Mesendoderm (in vitro differentiated cells): Measurements from ENCODE around the gene STAP2.

Source experiments
- DNase-seq: peaks from one replicate; pipeline ENCODE4 v3.0.0; 2013
- H2AK5ac ChIP-seq: 2 replicates; pipeline ENCODE4 v1.6.1; 2013; ENCODE audit warnings: low read length, inconsistent platforms
- H2BK120ac ChIP-seq: 2 replicates; pipeline ENCODE4 v1.6.1; 2013; ENCODE audit warnings: low read depth, mild to moderate bottlenecking, low read length, moderate library complexity, mixed read lengths
- H2BK15ac ChIP-seq: replicated peaks from 2 replicates; pipeline ENCODE4 v1.6.1; 2013; ENCODE audit warnings: low read depth, mild to moderate bottlenecking, moderate library complexity
- H2BK5ac ChIP-seq: 2 replicates; pipeline ENCODE4 v1.6.1; 2013; ENCODE audit warnings: low read length, inconsistent platforms
- H3K18ac ChIP-seq: 2 replicates; pipeline ENCODE4 v1.6.1; 2013; ENCODE audit warnings: mild to moderate bottlenecking, low read length, mixed read lengths
- H3K23ac ChIP-seq: one replicate; pipeline ENCODE4 v1.6.1; 2013; ENCODE audit warnings: low read length
- H3K27ac ChIP-seq: 2 replicates; pipeline ENCODE4 v1.5.1; 2013; ENCODE audit warnings: low read depth, mild to moderate bottlenecking, inconsistent platforms, low read length, moderate library complexity
- H3K27me3 ChIP-seq: 2 replicates; pipeline ENCODE4 v1.6.1; 2013; ENCODE audit warnings: low read length, control low read depth, mild to moderate bottlenecking, inconsistent platforms; ENCODE audit not compliant: insufficient read depth, poor library complexity
- H3K36me3 ChIP-seq: 2 replicates; pipeline ENCODE4 v1.6.1; 2013; ENCODE audit warnings: low read length, inconsistent platforms; ENCODE audit not compliant: control insufficient read depth, insufficient read depth
- H3K4ac ChIP-seq: one replicate; pipeline ENCODE4 v1.6.1; 2013; ENCODE audit warnings: low read depth, mild to moderate bottlenecking, low read length, moderate library complexity
- H3K4me1 ChIP-seq: 2 replicates; pipeline ENCODE4 v1.6.1; 2013; ENCODE audit warnings: low read depth, low read length, inconsistent platforms; ENCODE audit not compliant: control insufficient read depth
- H3K4me2 ChIP-seq: 2 replicates; pipeline ENCODE4 v1.6.1; 2013; ENCODE audit warnings: low read length
- H3K4me3 ChIP-seq: 2 replicates; pipeline ENCODE4 v1.5.1; 2013; ENCODE audit warnings: mild to moderate bottlenecking, low read length
- H3K56ac ChIP-seq: one replicate; pipeline ENCODE4 v1.6.1; 2013; ENCODE audit warnings: low read length
- H3K79me1 ChIP-seq: 2 replicates; pipeline ENCODE4 v1.6.1; 2013; ENCODE audit warnings: low read length, inconsistent platforms
- H3K79me2 ChIP-seq: 2 replicates; pipeline ENCODE4 v1.6.1; 2013; ENCODE audit warnings: mild to moderate bottlenecking, low read length; ENCODE audit not compliant: control insufficient read depth, insufficient read depth
- H3K9ac ChIP-seq: 2 replicates; pipeline ENCODE4 v1.6.1; 2013; ENCODE audit warnings: low read length, inconsistent platforms
- H4K5ac ChIP-seq: one replicate; pipeline ENCODE4 v1.6.1; 2013; ENCODE audit warnings: low read length
- H4K8ac ChIP-seq: one replicate; pipeline ENCODE4 v1.6.1; 2013; ENCODE audit warnings: low read depth, mild to moderate bottlenecking, control low read depth, low read length, moderate library complexity
- WGBS: extraction: QIAGEN DNeasy Blood & Tissue Kit; methylation state at CpG from one replicate; pipeline ENCODE4 v1.1.7; 2013; ENCODE audit warnings: low lambda C conversion rate, missing lambda C conversion rate; ENCODE audit not compliant: insufficient coverage; ENCODE audit errors: extremely low coverage; 5-methylcytosine and 5-hydroxymethylcytosine counted together

The STAP2 gene

GRCh38 chr19:4370418-4371041 is 31.9 kb upstream of the STAP2 start:
- H3K56ac ChIP-seq = no peak overlapping the region
- no peak for DNase-seq
- no peak overlapping the region for H3K27ac ChIP-seq
- H3K79me2 ChIP-seq = peaks cover 3% of the 10 kb centered on the region
- no peak overlapping the region for H2BK5ac ChIP-seq
- no peaks in the 10 kb centered on the region for H3K27me3 ChIP-seq
- no peak overlapping the region for H3K4me3 ChIP-seq
- H4K5ac ChIP-seq = no peak overlapping the region
- H4K8ac ChIP-seq = no peak overlapping the region
- H3K4me1 ChIP-seq = peaks cover 18% of the 10 kb centered on the region
- H3K4me2 ChIP-seq = no peak overlapping the region
- no peak overlapping the region for H3K23ac ChIP-seq
- peaks cover 30% of the 10 kb centered on the region for H3K79me1 ChIP-seq
- H2AK5ac ChIP-seq = no peak overlapping the region
- no peak overlapping the region for H3K9ac ChIP-seq
- no peak overlapping the region for H2BK15ac ChIP-seq
- peaks cover 3% of the 10 kb centered on the region for H3K36me3 ChIP-seq
- H2BK120ac ChIP-seq = no peak overlapping the region
- no peak overlapping the region for H3K18ac ChIP-seq
- H3K4ac ChIP-seq = no peak overlapping the region
- no CpG with 5 or more reads among the region's 15 CpGs for WGBS

- WGBS = no CpG with 5 or more reads among the region's 21 CpGs
- Histone ChIP-seq H4K5ac (no peak overlapping the region), H2BK5ac (no peak overlapping the region), H2BK120ac (no peak overlapping the region), H3K79me2 (peaks cover 2% of the 10 kb centered on the region), H3K4me3 (no peak overlapping the region), H3K36me3 (peaks cover 3% of the 10 kb centered on the region), H3K18ac (no peak overlapping the region), H4K8ac (no peak overlapping the region), H3K4ac (no peak overlapping the region), H3K79me1 (peaks cover 26% of the 10 kb centered on the region), H2BK15ac (no peak overlapping the region), H3K4me2 (no peak overlapping the region), H3K27ac (peak overlapping the region; percentile 2), H3K27me3 (no peaks in the 10 kb centered on the region), H3K56ac (peak overlapping the region; percentile 29), H3K4me1 (peaks cover 15% of the 10 kb centered on the region), H2AK5ac (peak overlapping the region; percentile 18), H3K9ac (peak overlapping the region; percentile 13), H3K23ac (no peak overlapping the region)
- peak; percentile 54 for DNase-seq
Measured at GRCh38 chr19:4369888-4370260, 31.2 kb upstream of the STAP2 start.

GRCh38 chr19:4369109-4369887 is 30.7 kb upstream of the STAP2 start:
- Histone ChIP-seq H3K4ac (no peak overlapping the region), H3K56ac (peak overlapping the region; percentile 29), H2BK15ac (no peak overlapping the region), H4K5ac (no peak overlapping the region), H3K27ac (peak overlapping the region; percentile 2), H3K27me3 (no peaks in the 10 kb centered on the region), H3K23ac (no peak overlapping the region), H3K18ac (no peak overlapping the region), H3K79me1 (peaks cover 24% of the 10 kb centered on the region), H3K36me3 (peaks cover 3% of the 10 kb centered on the region), H2AK5ac (peak overlapping the region; percentile 18), H3K4me2 (no peak overlapping the region), H2BK120ac (no peak overlapping the region), H3K9ac (peak overlapping the region; percentile 13), H3K4me3 (no peak overlapping the region), H3K79me2 (no peaks in the 10 kb centered on the region), H2BK5ac (peak overlapping the region; percentile 59), H3K4me1 (peaks cover 11% of the 10 kb centered on the region), H4K8ac (no peak overlapping the region)
- peak; percentile 55 for DNase-seq
- no CpG with 5 or more reads among the region's 25 CpGs for WGBS

GRCh38 chr19:4368128-4368820 is 29.6 kb upstream of the STAP2 start:
- no CpG with 5 or more reads among the region's 19 CpGs for WGBS
- Histone ChIP-seq H4K8ac (no peak overlapping the region), H3K27ac (no peak overlapping the region), H3K36me3 (peaks cover 4% of the 10 kb centered on the region), H3K23ac (no peak overlapping the region), H3K27me3 (no peaks in the 10 kb centered on the region), H3K56ac (peak overlapping the region; percentile 67), H3K79me2 (no peaks in the 10 kb centered on the region), H3K4me3 (no peak overlapping the region), H2BK5ac (no peak overlapping the region), H2AK5ac (no peak overlapping the region), H3K4me2 (no peak overlapping the region), H2BK15ac (no peak overlapping the region), H3K79me1 (peaks cover 20% of the 10 kb centered on the region), H4K5ac (no peak overlapping the region), H3K4me1 (peaks cover 9% of the 10 kb centered on the region), H3K4ac (no peak overlapping the region), H3K9ac (no peak overlapping the region), H3K18ac (no peak overlapping the region), H2BK120ac (no peak overlapping the region)
- DNase-seq = no peak

GRCh38 chr19:4367781-4368127 is 29.1 kb upstream of the STAP2 start:
- Histone ChIP-seq H4K8ac (no peak overlapping the region), H3K27ac (no peak overlapping the region), H3K79me2 (no peaks in the 10 kb centered on the region), H3K4ac (no peak overlapping the region), H3K79me1 (peaks cover 19% of the 10 kb centered on the region), H3K4me2 (no peak overlapping the region), H2BK120ac (no peak overlapping the region), H3K36me3 (peaks cover 6% of the 10 kb centered on the region), H2BK5ac (no peak overlapping the region), H3K56ac (no peak overlapping the region), H2BK15ac (no peak overlapping the region), H3K4me1 (peaks cover 9% of the 10 kb centered on the region), H2AK5ac (no peak overlapping the region), H3K4me3 (no peak overlapping the region), H4K5ac (no peak overlapping the region), H3K9ac (no peak overlapping the region), H3K27me3 (no peaks in the 10 kb centered on the region), H3K23ac (no peak overlapping the region), H3K18ac (no peak overlapping the region)
- DNase-seq = no peak
- no CpG with 5 or more reads among the region's 13 CpGs for WGBS
